ENCODE measurements around the gene CRBN.
A peak's percentile ranks its signal among the peaks of the same experiment; 100 is the strongest.

CRBN gene

GRCh38 chr3:3191675-3192285, 12.3 kb upstream of the CRBN start:
- no peak overlapping the region for H3K4me3 ChIP-seq (ENCODE audit: low read depth, low read length)
- no peak for DNase-seq (ENCODE audit: low read depth)
- no peak for TF ChIP-seq CTCF (IDR thresholded peaks at IDR 0.05; ENCODE audit: control insufficient read depth, extremely low read depth, insufficient read depth)

- no peak overlapping the region for H3K4me3 ChIP-seq (ENCODE audit: low read depth, low read length)
- no peak for DNase-seq (ENCODE audit: low read depth)
- TF ChIP-seq CTCF (IDR thresholded peaks at IDR 0.05; ENCODE audit: control insufficient read depth, extremely low read depth, insufficient read depth), result no peak
These were observed 10.5 kb upstream of the CRBN start for GRCh38 chr3:3189961-3190360.

- DNase-seq (ENCODE audit: low read depth), result peak; percentile 14
- no peak overlapping the region for H3K4me3 ChIP-seq (ENCODE audit: low read depth, low read length)
- TF ChIP-seq CTCF (IDR thresholded peaks at IDR 0.05; ENCODE audit: control insufficient read depth, extremely low read depth, insufficient read depth), result no peak
These were observed 9.7 kb upstream of the CRBN start for GRCh38 chr3:3189102-3189727.

- no peak overlapping the region for H3K4me3 ChIP-seq (ENCODE audit: low read depth, low read length)
- no peak for TF ChIP-seq CTCF (IDR thresholded peaks at IDR 0.05; ENCODE audit: control insufficient read depth, extremely low read depth, insufficient read depth)
- no peak for DNase-seq (ENCODE audit: low read depth)
These were observed 5.4 kb upstream of the CRBN start for GRCh38 chr3:3184876-3185275.

GRCh38 chr3:3180456-3180855, 965 bp upstream of the CRBN start:
- DNase-seq (ENCODE audit: low read depth), result no peak
- H3K4me3 ChIP-seq (ENCODE audit: low read depth, low read length), result no peak overlapping the region
- TF ChIP-seq CTCF (IDR thresholded peaks at IDR 0.05; ENCODE audit: control insufficient read depth, extremely low read depth, insufficient read depth), result no peak

GRCh38 chr3:3178498-3179328, 778 bp downstream of the CRBN start:
- peak overlapping the region; percentile 91 for H3K4me3 ChIP-seq (ENCODE audit: low read depth, low read length)
- no peak for TF ChIP-seq CTCF (IDR thresholded peaks at IDR 0.05; ENCODE audit: control insufficient read depth, extremely low read depth, insufficient read depth)
- DNase-seq (ENCODE audit: low read depth), result no peak

Data from LNCaP clone FGC (cell line).